Endodermal cell (in vitro differentiated cells): ENCODE data around the gene CD36. TPM values are rescaled to one million over a fixed set of nuclear protein-coding genes. Genes with fewer than 3 reads are reported as not detected.

Experiments used
- DNase-seq: peaks from one replicate; pipeline ENCODE4 v3.0.0-alpha.2; 2017
- H3K27ac ChIP-seq: 2 replicates; pipeline ENCODE4 v1.5.1; 2013; ENCODE audit warnings: mild to moderate bottlenecking, low read depth, low read length, moderate library complexity
- H3K27me3 ChIP-seq: 2 replicates; pipeline ENCODE4 v1.6.1; 2013; ENCODE audit warnings: mild to moderate bottlenecking, low read length, moderate library complexity; ENCODE audit not compliant: insufficient read depth, control insufficient read depth, poor library complexity, severe bottlenecking
- H3K36me3 ChIP-seq: 2 replicates; pipeline ENCODE4 v1.7.0; 2013; ENCODE audit warnings: mild to moderate bottlenecking, low read length, moderate library complexity; ENCODE audit not compliant: control insufficient read depth, insufficient read depth
- H3K4me1 ChIP-seq: one replicate; pipeline ENCODE4 v1.7.0; 2013; ENCODE audit warnings: low read length; ENCODE audit not compliant: control insufficient read depth, insufficient read depth
- H3K4me3 ChIP-seq: 2 replicates; pipeline ENCODE4 v1.5.1; 2013; ENCODE audit warnings: mild to moderate bottlenecking, low read length, moderate library complexity
- H3K9ac ChIP-seq: 2 replicates; pipeline ENCODE4 v1.6.1; 2013; ENCODE audit warnings: mild to moderate bottlenecking, low read length, moderate library complexity; ENCODE audit not compliant: poor library complexity, severe bottlenecking; ENCODE audit errors: extremely low read depth
- H3K9me3 ChIP-seq: 2 replicates; pipeline ENCODE4 v1.6.1; 2013; ENCODE audit warnings: mild to moderate bottlenecking, low read length, moderate library complexity; ENCODE audit not compliant: control insufficient read depth
- H3K27ac Mint-ChIP-seq: 2 replicates; pipeline ENCODE4 v1.8.0; 2020; ENCODE audit warnings: mixed read lengths
- H3K27me3 Mint-ChIP-seq: 2 replicates; pipeline ENCODE4 v1.8.0; 2021; ENCODE audit warnings: mild to moderate bottlenecking, mixed read lengths; ENCODE audit not compliant: insufficient read depth
- H3K36me3 Mint-ChIP-seq: 2 replicates; pipeline ENCODE4 v1.8.0; 2020; ENCODE audit warnings: low read depth, mixed read lengths
- H3K4me1 Mint-ChIP-seq: 2 replicates; pipeline ENCODE4 v1.8.0; 2020; ENCODE audit warnings: mixed read lengths
- H3K4me3 Mint-ChIP-seq: 2 replicates; pipeline ENCODE4 v1.8.0; 2020; ENCODE audit warnings: mild to moderate bottlenecking, moderate library complexity, mixed read lengths
- H3K9me3 Mint-ChIP-seq: 2 replicates; pipeline ENCODE4 v1.8.0; 2020; ENCODE audit warnings: mild to moderate bottlenecking, mixed read lengths
- WGBS, 2 experiments: methylation state at CpG; one replicate each; pipeline versions ENCODE4 v1.1.5 to v1.1.7; 2013; ENCODE audit warnings: missing lambda C conversion rate in 2 of 2, mixed read lengths in 1 of 2; ENCODE audit not compliant: insufficient coverage in 1 of 2, insufficient read length in 1 of 2; 5-methylcytosine and 5-hydroxymethylcytosine counted together
- total RNA-seq, 2 donors: library from RNA; stranded (reverse); fragmentation: NEBNext Ultra II Directional in 1 of 2; extraction: Animal tissue kit (Norgen Biotek cat#: 25700) in 1 of 2; gene quantifications; 2 replicates in 1 of 2; 3 replicates in 1 of 2; pipeline ENCODE4 v1.2.1, GENCODE V29; 2021
- TF ChIP-seq, protein P1 (sequence below): fragments of 200-600 bp; sonication (generic); conservative IDR thresholded peaks from 2 replicates; pipeline ENCODE4 v1.5.0; 2021; ENCODE audit warnings: antibody characterized with exemption, mild to moderate bottlenecking

The CD36 gene
- total RNA-seq, 2 donors from 2014 or later = 0.18 to 0.29 TPM

- Mint-ChIP-seq H3K36me3 (no peaks in the 10 kb centered on the region), H3K4me3 (no peak overlapping the region), H3K9me3 (no peaks in the 10 kb centered on the region), H3K27ac (no peak overlapping the region), H3K4me1 (no peaks in the 10 kb centered on the region), H3K27me3 (no peaks in the 10 kb centered on the region)
- Histone ChIP-seq H3K4me1 (no peaks in the 10 kb centered on the region), H3K9ac (no peak overlapping the region), H3K36me3 (no peaks in the 10 kb centered on the region), H3K27me3 (no peaks in the 10 kb centered on the region), H3K27ac (no peak overlapping the region), H3K9me3 (no peaks in the 10 kb centered on the region), H3K4me3 (no peak overlapping the region)
- DNase-seq = no peak
- TF ChIP-seq, protein P1, sequence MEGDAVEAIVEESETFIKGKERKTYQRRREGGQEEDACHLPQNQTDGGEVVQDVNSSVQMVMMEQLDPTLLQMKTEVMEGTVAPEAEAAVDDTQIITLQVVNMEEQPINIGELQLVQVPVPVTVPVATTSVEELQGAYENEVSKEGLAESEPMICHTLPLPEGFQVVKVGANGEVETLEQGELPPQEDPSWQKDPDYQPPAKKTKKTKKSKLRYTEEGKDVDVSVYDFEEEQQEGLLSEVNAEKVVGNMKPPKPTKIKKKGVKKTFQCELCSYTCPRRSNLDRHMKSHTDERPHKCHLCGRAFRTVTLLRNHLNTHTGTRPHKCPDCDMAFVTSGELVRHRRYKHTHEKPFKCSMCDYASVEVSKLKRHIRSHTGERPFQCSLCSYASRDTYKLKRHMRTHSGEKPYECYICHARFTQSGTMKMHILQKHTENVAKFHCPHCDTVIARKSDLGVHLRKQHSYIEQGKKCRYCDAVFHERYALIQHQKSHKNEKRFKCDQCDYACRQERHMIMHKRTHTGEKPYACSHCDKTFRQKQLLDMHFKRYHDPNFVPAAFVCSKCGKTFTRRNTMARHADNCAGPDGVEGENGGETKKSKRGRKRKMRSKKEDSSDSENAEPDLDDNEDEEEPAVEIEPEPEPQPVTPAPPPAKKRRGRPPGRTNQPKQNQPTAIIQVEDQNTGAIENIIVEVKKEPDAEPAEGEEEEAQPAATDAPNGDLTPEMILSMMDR = no peak
These were observed 569 bp downstream of the CD36 start for GRCh38 chr7:80639011-80639410.

GRCh38 chr7:80640846-80641245 is 2.4 kb downstream of the CD36 start:
- no peak overlapping the region for H3K27ac ChIP-seq
- WGBS, 2 experiments = 89% methylated on average over 1 of the region's 1 CpG; no CpG with 5 or more reads in 1 of the 2 experiments
- Mint-ChIP-seq H3K4me1 (no peaks in the 10 kb centered on the region), H3K9me3 (no peaks in the 10 kb centered on the region), H3K27me3 (no peaks in the 10 kb centered on the region), H3K36me3 (no peaks in the 10 kb centered on the region), H3K4me3 (no peak overlapping the region), H3K27ac (no peak overlapping the region)
- no peak overlapping the region for H3K9ac ChIP-seq
- no peaks in the 10 kb centered on the region for H3K9me3 ChIP-seq
- no peaks in the 10 kb centered on the region for H3K27me3 ChIP-seq
- H3K36me3 ChIP-seq = no peaks in the 10 kb centered on the region
- no peaks in the 10 kb centered on the region for H3K4me1 ChIP-seq
- H3K4me3 ChIP-seq = no peak overlapping the region
- TF ChIP-seq, protein P1 = no peak
- no peak for DNase-seq

DNA sequence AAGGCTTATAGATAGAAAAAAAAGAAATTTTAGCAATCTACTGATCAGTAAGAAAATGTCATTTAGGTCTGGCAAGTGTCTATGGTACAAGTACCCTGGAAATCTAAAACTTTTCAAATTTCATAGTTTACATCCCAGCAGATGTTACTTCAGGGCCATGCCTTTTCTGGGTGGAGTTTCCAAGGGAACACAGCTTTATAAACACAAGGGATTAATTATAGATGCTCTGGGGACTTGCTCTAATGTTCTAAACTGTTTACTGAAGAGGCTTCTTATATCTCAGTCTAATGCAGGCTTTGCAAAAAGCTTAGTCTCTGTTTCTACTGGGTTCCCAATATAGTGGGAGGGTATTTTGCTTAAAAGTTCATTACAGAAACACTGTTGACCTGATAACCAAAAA is 3.1 kb downstream of the CD36 start:
- Mint-ChIP-seq H3K4me1 (no peaks in the 10 kb centered on the region), H3K27me3 (no peaks in the 10 kb centered on the region), H3K4me3 (no peak overlapping the region), H3K36me3 (no peaks in the 10 kb centered on the region), H3K9me3 (no peaks in the 10 kb centered on the region), H3K27ac (no peak overlapping the region)
- no peaks in the 10 kb centered on the region for H3K36me3 ChIP-seq
- no peak overlapping the region for H3K4me3 ChIP-seq
- H3K9ac ChIP-seq = no peak overlapping the region
- no peaks in the 10 kb centered on the region for H3K4me1 ChIP-seq
- no peak overlapping the region for H3K27ac ChIP-seq
- TF ChIP-seq, protein P1 = no peak
- no peaks in the 10 kb centered on the region for H3K9me3 ChIP-seq
- H3K27me3 ChIP-seq = no peaks in the 10 kb centered on the region
- DNase-seq = no peak
